ENCODE measurements around the gene ACBD6. TPM values are rescaled to one million over a fixed set of nuclear protein-coding genes. Genes with fewer than 3 reads are reported as not detected.

ACBD6 gene
- total RNA-seq, 1 donor, result 54.0 TPM

GRCh38 chr1:180542838-180543145, 40.4 kb upstream of the ACBD6 start:
- TF ChIP-seq CTCF (IDR thresholded peaks at IDR 0.05; ENCODE audit: insufficient read depth, low read length), result no peak
- DNase-seq (ENCODE audit: low read depth), result no peak

GRCh38 chr1:180542113-180542837, 39.9 kb upstream of the ACBD6 start:
- peak; percentile 51 for DNase-seq (ENCODE audit: low read depth)
- TF ChIP-seq CTCF (IDR thresholded peaks at IDR 0.05; ENCODE audit: insufficient read depth, low read length), result no peak
- H3K4me3 ChIP-seq (ENCODE audit: low read depth, low read length), result no peak overlapping the region

More at GRCh38 chr1:180542838-180543145, 40.4 kb upstream of the ACBD6 start:
- no peak overlapping the region for H3K4me3 ChIP-seq (ENCODE audit: low read depth, low read length)

GRCh38 chr1:180540697-180541594, 38.6 kb upstream of the ACBD6 start:
- peak; percentile 43 for DNase-seq (ENCODE audit: low read depth)
- TF ChIP-seq CTCF (IDR thresholded peaks at IDR 0.05; ENCODE audit: insufficient read depth, low read length), result no peak
- no peak overlapping the region for H3K4me3 ChIP-seq (ENCODE audit: low read depth, low read length)

- TF ChIP-seq CTCF (IDR thresholded peaks at IDR 0.05; ENCODE audit: insufficient read depth, low read length), result no peak
- no peak for DNase-seq (ENCODE audit: low read depth)
Observed at GRCh38 chr1:180539136-180539535, 36.8 kb upstream of the ACBD6 start.

GRCh38 chr1:180536821-180537372, 34.5 kb upstream of the ACBD6 start:
- TF ChIP-seq CTCF (IDR thresholded peaks at IDR 0.05; ENCODE audit: insufficient read depth, low read length), result no peak
- DNase-seq (ENCODE audit: low read depth), result no peak

More at GRCh38 chr1:180539136-180539535, 36.8 kb upstream of the ACBD6 start:
- H3K4me3 ChIP-seq (ENCODE audit: low read depth, low read length), result no peak overlapping the region

GRCh38 chr1:180535418-180535999, 33.1 kb upstream of the ACBD6 start:
- no peak for TF ChIP-seq CTCF (IDR thresholded peaks at IDR 0.05; ENCODE audit: insufficient read depth, low read length)
- DNase-seq (ENCODE audit: low read depth), result no peak
- no peak overlapping the region for H3K4me3 ChIP-seq (ENCODE audit: low read depth, low read length)

More at GRCh38 chr1:180536821-180537372, 34.5 kb upstream of the ACBD6 start:
- no peak overlapping the region for H3K4me3 ChIP-seq (ENCODE audit: low read depth, low read length)
